HCT116 (cell line): ENCODE results near the gene IL18R1.

Experiments used
- EZH2phosphoT487 ChIP-seq: fragments of 200-600 bp; IDR thresholded peaks from 2 replicates; pipeline ENCODE4 v1.6.1; 2018; ENCODE audit warnings: antibody characterized with exemption, borderline replicate concordance
- RAD21 ChIP-seq: IDR thresholded peaks from 2 replicates; pipeline ENCODE4 v1.6.1; 2012; ENCODE audit warnings: low read depth, mild to moderate bottlenecking
- TF ChIP-seq, protein P1 (sequence below), 3 experiments: fragments of 200-600 bp in 1 of 3; sonication (generic) in 1 of 3; IDR thresholded peaks in 2 of 3; conservative IDR thresholded peaks in 1 of 3; 2 replicates each; pipeline ENCODE4 v1.5.1; 2012 to 2017; ENCODE audit warnings: low read depth in 2 of 3, low read length in 2 of 3, antibody characterized with exemption in 1 of 3, borderline replicate concordance in 1 of 3, control low read depth in 1 of 3, mild to moderate bottlenecking in 1 of 3, mixed read lengths in 1 of 3, mixed run types in 1 of 3, moderate library complexity in 1 of 3; ENCODE audit not compliant: insufficient read depth in 1 of 3

DNA sequence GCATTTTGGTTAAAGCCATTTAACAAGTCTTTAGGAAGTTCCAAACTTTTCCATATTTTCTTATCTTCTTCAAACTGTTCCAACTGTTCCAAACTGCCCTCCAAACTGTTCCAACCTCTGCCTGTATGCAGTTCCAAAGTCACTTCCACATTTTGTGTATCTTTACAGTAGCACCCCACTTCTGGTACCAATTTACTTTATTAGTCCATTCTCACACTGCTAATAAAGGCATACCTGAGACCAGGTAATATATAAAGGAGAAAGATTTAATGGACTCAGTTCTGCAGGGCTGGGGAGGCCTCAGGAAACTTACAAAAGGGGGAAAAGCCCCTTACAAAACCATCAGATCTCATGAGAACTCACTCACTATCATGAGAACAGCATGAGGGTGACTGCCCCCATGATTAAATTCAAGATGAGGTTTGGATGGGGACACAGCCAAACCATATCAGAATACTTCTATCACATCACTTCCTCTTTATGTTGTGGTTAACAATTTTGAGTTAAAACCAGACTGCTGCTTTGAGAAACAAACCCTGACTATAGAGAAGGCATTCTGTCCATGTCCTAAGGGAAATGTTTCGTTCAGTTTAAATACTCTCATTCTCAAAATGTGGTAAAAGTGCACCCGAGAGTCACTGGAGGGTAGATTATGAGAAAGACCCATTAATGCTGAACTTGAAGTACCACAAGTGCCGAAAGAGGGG lies 11.0 kb downstream of the IL18R1 start:
- no peak for TF ChIP-seq EZH2phosphoT487
- no peak for TF ChIP-seq RAD21
- TF ChIP-seq, protein P1, sequence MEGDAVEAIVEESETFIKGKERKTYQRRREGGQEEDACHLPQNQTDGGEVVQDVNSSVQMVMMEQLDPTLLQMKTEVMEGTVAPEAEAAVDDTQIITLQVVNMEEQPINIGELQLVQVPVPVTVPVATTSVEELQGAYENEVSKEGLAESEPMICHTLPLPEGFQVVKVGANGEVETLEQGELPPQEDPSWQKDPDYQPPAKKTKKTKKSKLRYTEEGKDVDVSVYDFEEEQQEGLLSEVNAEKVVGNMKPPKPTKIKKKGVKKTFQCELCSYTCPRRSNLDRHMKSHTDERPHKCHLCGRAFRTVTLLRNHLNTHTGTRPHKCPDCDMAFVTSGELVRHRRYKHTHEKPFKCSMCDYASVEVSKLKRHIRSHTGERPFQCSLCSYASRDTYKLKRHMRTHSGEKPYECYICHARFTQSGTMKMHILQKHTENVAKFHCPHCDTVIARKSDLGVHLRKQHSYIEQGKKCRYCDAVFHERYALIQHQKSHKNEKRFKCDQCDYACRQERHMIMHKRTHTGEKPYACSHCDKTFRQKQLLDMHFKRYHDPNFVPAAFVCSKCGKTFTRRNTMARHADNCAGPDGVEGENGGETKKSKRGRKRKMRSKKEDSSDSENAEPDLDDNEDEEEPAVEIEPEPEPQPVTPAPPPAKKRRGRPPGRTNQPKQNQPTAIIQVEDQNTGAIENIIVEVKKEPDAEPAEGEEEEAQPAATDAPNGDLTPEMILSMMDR (IDR thresholded peaks at IDR 0.05 in 2 of 3, conservative IDR thresholded peaks at IDR 0.05 in 1 of 3; ENCODE audit: borderline replicate concordance in 1 of 3, insufficient read depth in 1 of 3, low read depth in 2 of 3, low read length in 2 of 3): no peak
